ENCODE results near the gene CORO6.
"Not testable (repeated sequence)": the region's sequence is repeated elsewhere in the genome, so short reads cannot be mapped to it uniquely, and the experiment has no call there.

CORO6 gene

GRCh38 chr17:29622337-29623282 lies at the start of gene CORO6:
CORO6 (minus strand) TSS chr17:29622912; CDS start chr17:29621421, 1,491 bp downstream.
- peak; percentile 72 for DNase-seq

GRCh38 chr17:29671661-29672060 lies 48.9 kb upstream of the CORO6 start:
- no peak for DNase-seq

- no peak for DNase-seq
Observed at GRCh38 chr17:29669266-29669665, 46.6 kb upstream of the CORO6 start.

GRCh38 chr17:29667969-29668368 lies 45.3 kb upstream of the CORO6 start:
- no peak for DNase-seq

- DNase-seq: no peak
Observed at GRCh38 chr17:29665481-29665810, 42.7 kb upstream of the CORO6 start.

- no peak for DNase-seq
Observed at GRCh38 chr17:29664743-29665480, 42.2 kb upstream of the CORO6 start.

GRCh38 chr17:29663155-29663554 lies 40.4 kb upstream of the CORO6 start:
- no peak for DNase-seq

- no peak for DNase-seq
Observed at GRCh38 chr17:29661213-29661612, 38.5 kb upstream of the CORO6 start.

GRCh38 chr17:29659155-29659554 lies 36.4 kb upstream of the CORO6 start:
- DNase-seq: no peak

- DNase-seq: no peak
Observed at GRCh38 chr17:29655323-29655722, 32.6 kb upstream of the CORO6 start.

GRCh38 chr17:29653995-29654714 lies 31.4 kb upstream of the CORO6 start:
- no peak for DNase-seq

GRCh38 chr17:29652976-29653375 lies 30.3 kb upstream of the CORO6 start:
- no peak for DNase-seq

- not testable (repeated sequence) for DNase-seq
Observed at GRCh38 chr17:29651913-29652312, 29.2 kb upstream of the CORO6 start.

- no peak for DNase-seq
Observed at GRCh38 chr17:29650396-29650795, 27.7 kb upstream of the CORO6 start.

- DNase-seq: no peak
Observed at GRCh38 chr17:29649359-29649758, 26.6 kb upstream of the CORO6 start.

- no peak for DNase-seq
Observed at GRCh38 chr17:29648005-29648404, 25.3 kb upstream of the CORO6 start.

GRCh38 chr17:29645515-29646051 lies 22.9 kb upstream of the CORO6 start:
- no peak for DNase-seq

GRCh38 chr17:29643817-29644160 lies 21.1 kb upstream of the CORO6 start:
- DNase-seq: no peak

- no peak for DNase-seq
Observed at GRCh38 chr17:29642171-29642611, 19.5 kb upstream of the CORO6 start.

GRCh38 chr17:29640981-29641642 lies 18.4 kb upstream of the CORO6 start:
- no peak for DNase-seq

- no peak for DNase-seq
Observed at GRCh38 chr17:29640413-29640812, 17.7 kb upstream of the CORO6 start.

- DNase-seq: no peak
Observed at GRCh38 chr17:29633886-29634285, 11.2 kb upstream of the CORO6 start.
